HCT116 (cell line): ENCODE results near the gene CFAP57. TPM values are rescaled to one million over a fixed set of nuclear protein-coding genes. Genes with fewer than 3 reads are reported as not detected.

ENCODE experiments used
- ATAC-seq: fragments of 200-7000 bp; cut with Tn5 transposase; 2 replicates; pipeline ENCODE4 v1.9.1; 2020; ENCODE audit warnings: mild to moderate bottlenecking, moderate library complexity
- BruUV-seq: library from RNA; stranded (reverse); fragments of 400-500 nt; replicated peaks from 2 replicates; lab custom pipeline; 2021; lab: Mats Ljungman, UMichigan
- CTCF ChIA-PET: fragments of 300-600 bp; sonication (Branson Sonifier 250); formaldehyde crosslinking; loops from one replicate; lab custom pipeline; 2021; ENCODE audit warnings: antibody characterized with exemption; lab: Charles Lee
- POLR2A ChIA-PET: fragments of 300-600, 350-600 bp; sonication (Branson Sonifier 250); formaldehyde crosslinking; loops from one replicate; lab custom pipeline; 2021; ENCODE audit warnings: antibody characterized with exemption; lab: Charles Lee
- RAD21 ChIA-PET, 2 experiments: fragments of 300-600 bp; sonication (Branson Sonifier 250); formaldehyde crosslinking; loops; one replicate each; lab custom pipeline; 2023; ENCODE audit warnings: low total read pairs in 2 of 2; ENCODE audit not compliant: uncharacterized antibody in 2 of 2, unreplicated experiment in 2 of 2, low non-redundant PET in 1 of 2; lab: Charles Lee
- DNase-seq: peaks from one replicate; pipeline ENCODE4 v3.0.0-alpha.2; 2010; ENCODE audit warnings: low read depth, low spot score
- H2AFZ ChIP-seq: fragments of 200-600 bp; shearing (Covaris generic), sonication (generic); 2 replicates; pipeline ENCODE4 v1.6.1; 2017; ENCODE audit warnings: low read depth, mixed run types, mixed read lengths, antibody characterized with exemption, low read length; ENCODE audit not compliant: poor library complexity, severe bottlenecking
- H3K27ac ChIP-seq: 2 replicates; pipeline ENCODE4 v1.5.1; 2012; ENCODE audit warnings: low read depth, low read length
- H3K27me3 ChIP-seq: fragments of 200-600 bp; sonication (generic); 2 replicates; pipeline ENCODE4 v1.6.1; 2016; ENCODE audit warnings: mixed run types, low read length, mixed read lengths; ENCODE audit not compliant: insufficient read depth
- H3K36me3 ChIP-seq, 2 experiments: fragments of 200-500 bp in 1 of 2; fragments of 200-600 bp in 1 of 2; sonication (Bioruptor generic) in 1 of 2; sonication (generic) in 1 of 2; 2 replicates each; pipeline versions ENCODE4 v1.5.1 to v1.6.1; 2014 to 2016; ENCODE audit warnings: low read length in 2 of 2, inconsistent platforms in 1 of 2, mixed read lengths in 1 of 2, mixed run types in 1 of 2; ENCODE audit not compliant: insufficient read depth in 2 of 2, control insufficient read depth in 1 of 2
- H3K4me1 ChIP-seq, 2 experiments: fragments of 200-600 bp in 1 of 2; sonication (generic) in 1 of 2; 2 replicates each; pipeline versions ENCODE4 v1.5.1 to v1.6.1; 2012 to 2017; ENCODE audit warnings: low read length in 2 of 2, inconsistent platforms in 1 of 2, mild to moderate bottlenecking in 1 of 2, mixed read lengths in 1 of 2, mixed run types in 1 of 2, moderate library complexity in 1 of 2; ENCODE audit not compliant: insufficient read depth in 2 of 2, control insufficient read depth in 1 of 2
- H3K4me2 ChIP-seq: fragments of 200-600 bp; sonication (generic); 2 replicates; pipeline ENCODE4 v1.6.1; 2017; ENCODE audit warnings: mixed run types, low read length, mixed read lengths
- H3K4me3 ChIP-seq, 2 experiments: fragments of 200-600 bp in 1 of 2; sonication (generic) in 1 of 2; replicated peaks in 1 of 2; 2 replicates each; pipeline ENCODE4 v1.5.1; 2011 to 2016; ENCODE audit warnings: low read length in 2 of 2, control low read depth in 1 of 2, low read depth in 1 of 2, mild to moderate bottlenecking in 1 of 2, mixed read lengths in 1 of 2, mixed run types in 1 of 2
- H3K79me2 ChIP-seq: fragments of 200-600 bp; sonication (generic); 2 replicates; pipeline ENCODE4 v1.6.1; 2017; ENCODE audit warnings: mild to moderate bottlenecking, mixed run types, low read length, moderate library complexity, mixed read lengths; ENCODE audit not compliant: insufficient read depth
- H3K9ac ChIP-seq: fragments of 200-600 bp; sonication (generic); 2 replicates; pipeline ENCODE4 v1.6.1; 2016; ENCODE audit warnings: low read length, mixed read lengths
- H3K9me2 ChIP-seq: fragments of 200-600 bp; sonication (generic), shearing (Covaris generic); 2 replicates; pipeline ENCODE4 v1.6.1; 2017; ENCODE audit warnings: mixed run types, mild to moderate bottlenecking, moderate library complexity; ENCODE audit not compliant: insufficient read depth
- H3K9me3 ChIP-seq, 2 experiments: fragments of 200-500 bp in 1 of 2; fragments of 200-600 bp in 1 of 2; sonication (Bioruptor generic) in 1 of 2; sonication (generic) in 1 of 2; 2 replicates each; pipeline ENCODE4 v1.6.1; 2014 to 2017; ENCODE audit warnings: low read length in 2 of 2, mixed read lengths in 2 of 2, inconsistent platforms in 1 of 2, low read depth in 1 of 2, mild to moderate bottlenecking in 1 of 2, mixed run types in 1 of 2, moderate library complexity in 1 of 2; ENCODE audit not compliant: control insufficient read depth in 1 of 2, insufficient read depth in 1 of 2
- H4K20me1 ChIP-seq: fragments of 200-600 bp; sonication (generic), shearing (Covaris generic); 2 replicates; pipeline ENCODE4 v1.6.1; 2017; ENCODE audit warnings: mixed run types, mild to moderate bottlenecking, moderate library complexity; ENCODE audit not compliant: insufficient read depth
- CBX3 ChIP-seq: IDR thresholded peaks from 2 replicates; pipeline ENCODE4 v1.6.1; 2012; ENCODE audit warnings: low read depth
- CEBPB ChIP-seq: IDR thresholded peaks from 2 replicates; pipeline ENCODE4 v1.6.1; 2012; ENCODE audit warnings: low read depth
- EGR1 ChIP-seq: IDR thresholded peaks from 2 replicates; pipeline ENCODE4 v1.6.1; 2012; ENCODE audit warnings: low read depth
- ELF1 ChIP-seq: IDR thresholded peaks from 2 replicates; pipeline ENCODE4 v1.6.1; 2012; ENCODE audit warnings: low read depth, borderline replicate concordance
- EZH2 ChIP-seq: fragments of 200-600 bp; sonication (generic); IDR thresholded peaks from 2 replicates; pipeline ENCODE4 v1.6.1; 2017; ENCODE audit warnings: antibody characterized with exemption, mixed run types
- EZH2phosphoT487 ChIP-seq: fragments of 200-600 bp; IDR thresholded peaks from 2 replicates; pipeline ENCODE4 v1.6.1; 2018; ENCODE audit warnings: antibody characterized with exemption, borderline replicate concordance
- JUND ChIP-seq: IDR thresholded peaks from 2 replicates; pipeline ENCODE4 v1.6.1; 2012
- POLR2A ChIP-seq: IDR thresholded peaks from 2 replicates; pipeline ENCODE4 v1.7.0; 2011; ENCODE audit warnings: borderline replicate concordance; ENCODE audit not compliant: insufficient read depth, insufficient read length; ENCODE audit errors: extremely low read depth
- POLR2AphosphoS5 ChIP-seq: IDR thresholded peaks from 2 replicates; pipeline ENCODE4 v1.6.1; 2011; ENCODE audit warnings: mild to moderate bottlenecking, low read depth, low read length, moderate library complexity
- RAD21 ChIP-seq: IDR thresholded peaks from 2 replicates; pipeline ENCODE4 v1.6.1; 2012; ENCODE audit warnings: low read depth, mild to moderate bottlenecking
- SIN3A ChIP-seq: IDR thresholded peaks from 2 replicates; pipeline ENCODE4 v1.6.1; 2012; ENCODE audit warnings: low read depth
- ZFX ChIP-seq: fragments of 450-650 bp; IDR thresholded peaks from 2 replicates; pipeline ENCODE4 v1.6.1; 2017
- ZNF274 ChIP-seq: fragments of 200-500 bp; sonication (Bioruptor generic); IDR thresholded peaks from 2 replicates; pipeline ENCODE4 v1.6.1; 2014; ENCODE audit warnings: mild to moderate bottlenecking, low read depth, low read length, inconsistent platforms
- intact Hi-C: fragments of 100-400 bp; cut with micrococcal nuclease; formaldehyde crosslinking; loops from 2 replicates; pipeline ENCODE4 v1.10.0; 2022
- total RNA-seq: library from RNA; stranded (reverse); gene quantifications from one replicate; pipeline ENCODE4 v1.2.1, GENCODE V29; 2021; ENCODE audit not compliant: unreplicated experiment
- TF ChIP-seq, protein P1 (sequence below): IDR thresholded peaks from 2 replicates; pipeline ENCODE4 v1.6.1; 2012
- TF ChIP-seq, protein P2 (sequence below): IDR thresholded peaks from 2 replicates; pipeline ENCODE4 v1.6.1; 2012; ENCODE audit warnings: low read depth
- TF ChIP-seq, protein P3 (sequence below): IDR thresholded peaks from 2 replicates; pipeline ENCODE4 v1.6.1; 2012

The CFAP57 gene
- total RNA-seq, 1 experiment from 2014 or later, result 0.49 TPM

DNA sequence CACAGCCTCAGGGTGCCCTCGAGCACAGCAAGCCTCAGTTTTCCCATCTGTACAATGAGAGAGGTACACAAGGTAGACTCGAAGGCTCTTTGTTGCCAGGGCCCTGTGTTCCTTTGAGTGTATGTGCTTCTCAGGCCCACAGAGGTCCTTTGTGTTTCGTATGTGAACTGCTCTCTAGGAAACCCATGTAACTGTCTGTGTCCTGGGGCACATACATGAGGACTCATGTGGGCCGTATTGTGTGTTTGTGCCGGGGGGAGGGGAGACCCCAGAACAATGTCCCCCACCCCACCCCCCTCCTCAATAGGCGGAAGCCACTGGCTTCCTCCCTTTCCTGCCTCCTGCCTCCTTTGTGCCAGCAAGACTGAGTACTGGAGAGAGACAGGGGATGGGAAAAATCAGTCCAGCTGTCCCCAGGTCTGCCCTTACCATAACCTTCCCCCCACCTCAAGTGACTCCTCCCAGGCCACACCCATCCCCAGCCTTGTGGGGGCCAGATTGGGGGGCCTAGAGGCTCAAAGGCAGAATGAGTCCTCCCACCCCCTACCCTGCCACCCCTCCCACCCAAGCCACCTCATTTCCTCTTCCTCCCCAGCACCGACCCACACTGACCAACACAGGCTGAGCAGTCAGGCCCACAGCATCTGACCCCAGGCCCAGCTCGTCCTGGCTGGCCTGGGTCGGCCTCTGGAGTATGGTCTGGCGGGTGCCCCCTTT lies 128.4 kb downstream of the CFAP57 start, which contains the start of gene TIE1:
TIE1 (plus strand) TSS at position 605 of the 717 bp plus-strand sequence; CDS start at position 695, 90 bp downstream.
- TF ChIP-seq EZH2, result no peak
- H3K79me2 ChIP-seq, result no peaks in the 10 kb centered on the region
- H3K9me3 ChIP-seq, result no peaks in the 10 kb centered on the region
- H3K9ac ChIP-seq, result no peak within 1 kb of the TSS
- BruUV-seq, result no TSS peak
- ATAC-seq, result no peak
- intact Hi-C loops, result no loop called here
- H3K4me3 ChIP-seq, result no peak within 1 kb of the TSS
- CTCF ChIA-PET, result no interaction called here
- no peak within 1 kb of the TSS for H3K27ac ChIP-seq
- H3K4me2 ChIP-seq, result no peak within 1 kb of the TSS
- H3K36me3 ChIP-seq, result no peaks in the 10 kb centered on the region
- H2AFZ ChIP-seq, result no peak within 1 kb of the TSS
- no peak for DNase-seq
- no peaks in the 10 kb centered on the region for H3K9me2 ChIP-seq
- RAD21 ChIA-PET, result no interaction called here
- no peaks in the 10 kb centered on the region for H3K27me3 ChIP-seq
- H3K4me1 ChIP-seq, result peaks cover 0 to 7% of the 10 kb centered on the region in 2 experiments; a peak in 1 of 4 replicates
- POLR2A ChIA-PET, result no interaction called here
- no peaks in the 10 kb centered on the region for H4K20me1 ChIP-seq

DNA sequence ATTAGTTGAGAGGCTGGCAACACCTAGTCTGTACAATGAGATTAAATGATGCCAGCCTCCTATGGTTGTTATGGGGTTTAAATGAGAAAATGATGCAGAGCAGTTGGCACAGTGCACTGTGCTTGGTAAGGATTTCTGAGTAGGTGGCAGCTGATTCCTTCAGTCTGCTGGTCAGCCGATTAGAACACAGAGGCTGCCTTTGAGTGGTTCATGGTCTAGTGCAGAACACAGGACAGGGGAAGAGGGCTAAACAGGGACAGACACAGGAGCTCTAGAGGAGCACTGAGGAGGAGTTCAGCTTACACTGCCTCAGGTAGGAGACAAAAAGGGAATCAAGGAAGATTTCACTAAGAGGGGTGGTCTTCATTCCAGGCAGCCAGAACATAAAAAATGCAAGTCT lies 130.1 kb downstream of the CFAP57 start:
- H2AFZ ChIP-seq, result no peak overlapping the region
- H3K36me3 ChIP-seq, result no peaks in the 10 kb centered on the region
- CTCF ChIA-PET, result no interaction called here
- no peak overlapping the region for H3K9ac ChIP-seq
- H3K4me2 ChIP-seq, result no peak overlapping the region
- TF ChIP-seq RAD21 (no peak), POLR2AphosphoS5 (no peak), JUND (no peak), ELF1 (no peak), CEBPB (no peak), EGR1 (no peak), ZFX (no peak), POLR2A (no peak), EZH2 (no peak), CBX3 (no peak), SIN3A (no peak), EZH2phosphoT487 (no peak), ZNF274 (no peak)
- TF ChIP-seq, protein P1, sequence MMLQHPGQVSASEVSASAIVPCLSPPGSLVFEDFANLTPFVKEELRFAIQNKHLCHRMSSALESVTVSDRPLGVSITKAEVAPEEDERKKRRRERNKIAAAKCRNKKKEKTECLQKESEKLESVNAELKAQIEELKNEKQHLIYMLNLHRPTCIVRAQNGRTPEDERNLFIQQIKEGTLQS, result no peak
- TF ChIP-seq, protein P2, sequence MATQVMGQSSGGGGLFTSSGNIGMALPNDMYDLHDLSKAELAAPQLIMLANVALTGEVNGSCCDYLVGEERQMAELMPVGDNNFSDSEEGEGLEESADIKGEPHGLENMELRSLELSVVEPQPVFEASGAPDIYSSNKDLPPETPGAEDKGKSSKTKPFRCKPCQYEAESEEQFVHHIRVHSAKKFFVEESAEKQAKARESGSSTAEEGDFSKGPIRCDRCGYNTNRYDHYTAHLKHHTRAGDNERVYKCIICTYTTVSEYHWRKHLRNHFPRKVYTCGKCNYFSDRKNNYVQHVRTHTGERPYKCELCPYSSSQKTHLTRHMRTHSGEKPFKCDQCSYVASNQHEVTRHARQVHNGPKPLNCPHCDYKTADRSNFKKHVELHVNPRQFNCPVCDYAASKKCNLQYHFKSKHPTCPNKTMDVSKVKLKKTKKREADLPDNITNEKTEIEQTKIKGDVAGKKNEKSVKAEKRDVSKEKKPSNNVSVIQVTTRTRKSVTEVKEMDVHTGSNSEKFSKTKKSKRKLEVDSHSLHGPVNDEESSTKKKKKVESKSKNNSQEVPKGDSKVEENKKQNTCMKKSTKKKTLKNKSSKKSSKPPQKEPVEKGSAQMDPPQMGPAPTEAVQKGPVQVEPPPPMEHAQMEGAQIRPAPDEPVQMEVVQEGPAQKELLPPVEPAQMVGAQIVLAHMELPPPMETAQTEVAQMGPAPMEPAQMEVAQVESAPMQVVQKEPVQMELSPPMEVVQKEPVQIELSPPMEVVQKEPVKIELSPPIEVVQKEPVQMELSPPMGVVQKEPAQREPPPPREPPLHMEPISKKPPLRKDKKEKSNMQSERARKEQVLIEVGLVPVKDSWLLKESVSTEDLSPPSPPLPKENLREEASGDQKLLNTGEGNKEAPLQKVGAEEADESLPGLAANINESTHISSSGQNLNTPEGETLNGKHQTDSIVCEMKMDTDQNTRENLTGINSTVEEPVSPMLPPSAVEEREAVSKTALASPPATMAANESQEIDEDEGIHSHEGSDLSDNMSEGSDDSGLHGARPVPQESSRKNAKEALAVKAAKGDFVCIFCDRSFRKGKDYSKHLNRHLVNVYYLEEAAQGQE, result no peak
- TF ChIP-seq, protein P3, sequence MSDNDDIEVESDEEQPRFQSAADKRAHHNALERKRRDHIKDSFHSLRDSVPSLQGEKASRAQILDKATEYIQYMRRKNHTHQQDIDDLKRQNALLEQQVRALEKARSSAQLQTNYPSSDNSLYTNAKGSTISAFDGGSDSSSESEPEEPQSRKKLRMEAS, result no peak
- no peaks in the 10 kb centered on the region for H3K9me2 ChIP-seq
- peaks cover 0 to 7% of the 10 kb centered on the region in 2 experiments; a peak in 1 of 4 replicates for H3K4me1 ChIP-seq
- BruUV-seq, result no TSS peak
- no peaks in the 10 kb centered on the region for H4K20me1 ChIP-seq
- H3K9me3 ChIP-seq, result no peaks in the 10 kb centered on the region
- RAD21 ChIA-PET, result no interaction called here
- DNase-seq (no peak), ATAC-seq (no peak)
- no peaks in the 10 kb centered on the region for H3K79me2 ChIP-seq
- no peak overlapping the region for H3K4me3 ChIP-seq
- POLR2A ChIA-PET, result no interaction called here
- no peaks in the 10 kb centered on the region for H3K27me3 ChIP-seq
- intact Hi-C loops, result no loop called here
- no peak overlapping the region for H3K27ac ChIP-seq
